ENCODE results near the gene OBP2B. TPM values are rescaled to one million over a fixed set of nuclear protein-coding genes. Genes with fewer than 3 reads are reported as not detected.
"Not testable (repeated sequence)": the region's sequence is repeated elsewhere in the genome, so short reads cannot be mapped to it uniquely, and the experiment has no call there.

OBP2B gene
- total and polyA plus RNA-seq, 7 donors = not detected

DNA sequence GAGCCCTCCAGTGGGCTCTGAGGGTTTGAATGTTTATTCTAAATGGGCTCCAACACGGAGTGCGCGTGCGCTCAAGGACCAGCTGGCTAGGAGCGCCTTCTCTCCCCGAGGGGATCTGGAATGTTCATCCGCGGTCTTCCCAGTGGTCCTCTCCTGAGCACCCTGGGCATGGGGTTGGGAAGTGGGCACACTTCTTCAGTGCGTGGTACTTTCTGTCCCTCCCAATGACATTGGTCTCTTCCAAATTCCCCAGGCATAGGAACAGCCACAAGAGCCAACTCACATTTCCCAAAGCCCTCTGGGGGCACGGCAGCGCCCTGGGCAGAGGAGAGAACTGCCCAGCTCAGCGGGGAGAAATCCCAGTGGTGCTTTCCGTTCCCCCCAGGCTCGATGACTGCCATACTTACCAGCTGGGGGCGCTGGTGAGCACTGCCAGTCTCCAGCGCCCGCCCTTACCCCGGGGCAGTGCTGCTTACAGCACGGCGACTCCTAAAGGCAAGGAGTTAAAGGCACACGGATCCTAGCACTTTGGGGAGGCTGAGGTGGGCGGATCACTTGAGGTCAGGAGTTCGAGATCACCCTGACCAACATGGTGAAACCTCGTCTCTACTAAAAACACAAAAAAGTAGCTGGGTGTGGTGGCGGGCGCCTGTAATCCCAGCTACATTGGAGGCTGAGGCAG, 29.9 kb upstream of the OBP2B start:
- intact Hi-C loops (cut with DNase I) = no loop called here
- Histone ChIP-seq H3K27me3 (peaks cover 0 to 27% (median 5%) of the 10 kb centered on the region in 3 donors), H3K4me1 (peaks cover 0 to 16% (median 11%) of the 10 kb centered on the region in 4 donors), H3K27ac (peak overlapping the region in 3 of 4 donors; percentile 29 to 71 (median 54)), H3K9me3 (no peaks in the 10 kb centered on the region), H3K4me3 (peak overlapping the region in 3 of 4 donors; percentile 7 to 33 (median 32)), H3K36me3 (no peaks in the 10 kb centered on the region)
- 5 to 10% methylated on average over 26 of the region's 26 CpGs for WGBS, 2 donors
- TF ChIP-seq POLR2A (IDR thresholded peaks at IDR 0.05) = no peak
- TF ChIP-seq CTCF (IDR thresholded peaks at IDR 0.05) = peak; percentile 9 to 62 (median 34)
- no peak for DNase-seq

GRCh38 chr9:133238272-133238850, 29.3 kb upstream of the OBP2B start:
- Histone ChIP-seq H3K27ac (peak overlapping the region; percentile 39 to 71 (median 48)), H3K4me3 (peak overlapping the region in 3 of 4 donors; percentile 7 to 33 (median 32)), H3K4me1 (peaks cover 0 to 16% (median 11%) of the 10 kb centered on the region in 4 donors), H3K36me3 (no peaks in the 10 kb centered on the region), H3K27me3 (peaks cover 0 to 23% (median 5%) of the 10 kb centered on the region in 3 donors), H3K9me3 (no peaks in the 10 kb centered on the region)
- intact Hi-C loops (cut with DNase I) = no loop called here
- peak; percentile 89 for DNase-seq
- TF ChIP-seq EP300 (IDR thresholded peaks at IDR 0.05) = no peak
- no peak for TF ChIP-seq POLR2A (IDR thresholded peaks at IDR 0.05)
- TF ChIP-seq CTCF (IDR thresholded peaks at IDR 0.05) = no peak
- TF ChIP-seq POLR2AphosphoS5 (IDR thresholded peaks at IDR 0.05) = no peak
- 8 to 20% methylated on average over 25 of the region's 25 CpGs for WGBS, 2 donors

GRCh38 chr9:133237035-133237731, 28.1 kb upstream of the OBP2B start:
- 66 to 76% methylated on average over 17 of the region's 17 CpGs for WGBS, 2 donors
- Histone ChIP-seq H3K4me3 (no peak overlapping the region), H3K9me3 (no peaks in the 10 kb centered on the region), H3K4me1 (peaks cover 0 to 16% (median 11%) of the 10 kb centered on the region in 4 donors), H3K36me3 (no peaks in the 10 kb centered on the region), H3K27ac (peak overlapping the region in 3 of 4 donors; percentile 37 to 71 (median 54)), H3K27me3 (peaks cover 0 to 19% (median 5%) of the 10 kb centered on the region in 3 donors)
- intact Hi-C loops (cut with DNase I) = no loop called here
- peak; percentile 52 for DNase-seq
- TF ChIP-seq POLR2AphosphoS5 (IDR thresholded peaks at IDR 0.05) (no peak), EP300 (IDR thresholded peaks at IDR 0.05) (no peak), POLR2A (IDR thresholded peaks at IDR 0.05) (no peak), CTCF (IDR thresholded peaks at IDR 0.05) (no peak)

GRCh38 chr9:133236291-133237034, 27.4 kb upstream of the OBP2B start:
- DNase-seq = peak; percentile 69

More at GRCh38 chr9:133236291-133237034, 27.4 kb upstream of the OBP2B start:
- H3K9me3 ChIP-seq; H3K36me3 ChIP-seq; intact Hi-C loops (cut with DNase I); H3K4me3 ChIP-seq: not testable (repeated sequence)
- 68 to 72% methylated on average over 19 of the region's 19 CpGs for WGBS, 2 donors
- H3K27ac ChIP-seq = peak overlapping the region in 3 of 4 donors; percentile 37 to 71 (median 54)
- peaks cover 0 to 16% (median 11%) of the 10 kb centered on the region in 4 donors for H3K4me1 ChIP-seq
- H3K27me3 ChIP-seq = peaks cover 0 to 19% (median 5%) of the 10 kb centered on the region in 3 donors

Measured in sigmoid colon (tissue), 7 donors.